Mesothelial cell of epicardium (in vitro differentiated cells): ENCODE results near the gene NTM. TPM values are rescaled to one million over a fixed set of nuclear protein-coding genes. Genes with fewer than 3 reads are reported as not detected.

Experiments used
- DNase-seq, 2 experiments: peaks; one replicate each; pipeline ENCODE4 v3.0.0; 2021; ENCODE audit warnings: low spot score in 2 of 2; ENCODE audit not compliant: unreplicated experiment in 2 of 2
- H3K27ac Mint-ChIP-seq: 2 replicates; pipeline ENCODE4 v1.8.0; 2021; ENCODE audit warnings: mixed read lengths
- H3K27me3 Mint-ChIP-seq: 2 replicates; pipeline ENCODE4 v1.8.0; 2021; ENCODE audit warnings: low read depth, mixed read lengths
- H3K36me3 Mint-ChIP-seq: 2 replicates; pipeline ENCODE4 v1.8.0; 2021; ENCODE audit warnings: mixed read lengths
- H3K4me1 Mint-ChIP-seq: 2 replicates; pipeline ENCODE4 v1.8.0; 2021; ENCODE audit warnings: mixed read lengths
- H3K4me3 Mint-ChIP-seq: 2 replicates; pipeline ENCODE4 v1.8.0; 2021; ENCODE audit warnings: mild to moderate bottlenecking, moderate library complexity, mixed read lengths
- H3K9me3 Mint-ChIP-seq: 2 replicates; pipeline ENCODE4 v1.8.0; 2021; ENCODE audit warnings: mixed read lengths
- CTCF ChIP-seq: fragments of 200-600 bp; sonication (generic); IDR thresholded peaks from one replicate; pipeline ENCODE4 v1.5.0; 2021; ENCODE audit warnings: antibody characterized with exemption; ENCODE audit not compliant: unreplicated experiment
- total RNA-seq: library from RNA; stranded (reverse); gene quantifications from 3 replicates; pipeline ENCODE4 v1.2.1, GENCODE V29; 2021

Gene NTM
- total RNA-seq, 1 donor from 2014 or later = 3.9 TPM

GRCh38 chr11:131365329-131365930, 5.0 kb upstream of the NTM start:
- no peaks in the 10 kb centered on the region for H3K9me3 Mint-ChIP-seq
- no peak overlapping the region for H3K27ac Mint-ChIP-seq
- H3K4me1 Mint-ChIP-seq = peaks cover 4% of the 10 kb centered on the region
- DNase-seq = no peak
- H3K36me3 Mint-ChIP-seq = no peaks in the 10 kb centered on the region
- H3K27me3 Mint-ChIP-seq = peaks cover 29% of the 10 kb centered on the region
- no peak overlapping the region for H3K4me3 Mint-ChIP-seq
- TF ChIP-seq CTCF = no peak

- no peak overlapping the region for H3K4me3 Mint-ChIP-seq
- no peaks in the 10 kb centered on the region for H3K9me3 Mint-ChIP-seq
- no peaks in the 10 kb centered on the region for H3K36me3 Mint-ChIP-seq
- peaks cover 2% of the 10 kb centered on the region for H3K4me1 Mint-ChIP-seq
- peaks cover 9% of the 10 kb centered on the region for H3K27me3 Mint-ChIP-seq
- DNase-seq = no peak
- no peak overlapping the region for H3K27ac Mint-ChIP-seq
- no peak for TF ChIP-seq CTCF
Measured at GRCh38 chr11:131370901-131371790, 731 bp downstream of the NTM start.

- peaks cover 6% of the 10 kb centered on the region for H3K27me3 Mint-ChIP-seq
- no peak overlapping the region for H3K4me3 Mint-ChIP-seq
- H3K9me3 Mint-ChIP-seq = no peaks in the 10 kb centered on the region
- no peak overlapping the region for H3K27ac Mint-ChIP-seq
- H3K4me1 Mint-ChIP-seq = peaks cover 2% of the 10 kb centered on the region
- TF ChIP-seq CTCF = no peak
- DNase-seq = no peak
- no peaks in the 10 kb centered on the region for H3K36me3 Mint-ChIP-seq
Measured at GRCh38 chr11:131371791-131372104, 1.3 kb downstream of the NTM start.

GRCh38 chr11:131372234-131372962, 2.0 kb downstream of the NTM start:
- H3K4me3 Mint-ChIP-seq = no peak overlapping the region
- TF ChIP-seq CTCF = no peak

GRCh38 chr11:131373095-131373725, 2.8 kb downstream of the NTM start:
- H3K9me3 Mint-ChIP-seq = no peaks in the 10 kb centered on the region
- H3K27ac Mint-ChIP-seq = no peak overlapping the region
- H3K27me3 Mint-ChIP-seq = peaks cover 8% of the 10 kb centered on the region
- no peak for TF ChIP-seq CTCF
- DNase-seq = no peak
- no peaks in the 10 kb centered on the region for H3K36me3 Mint-ChIP-seq
- H3K4me3 Mint-ChIP-seq = no peak overlapping the region
- peaks cover 2% of the 10 kb centered on the region for H3K4me1 Mint-ChIP-seq

More at GRCh38 chr11:131372234-131372962, 2.0 kb downstream of the NTM start:
- H3K36me3 Mint-ChIP-seq = no peaks in the 10 kb centered on the region
- no peaks in the 10 kb centered on the region for H3K9me3 Mint-ChIP-seq
- no peak for DNase-seq
- H3K27me3 Mint-ChIP-seq = peaks cover 3% of the 10 kb centered on the region
- peaks cover 2% of the 10 kb centered on the region for H3K4me1 Mint-ChIP-seq
- no peak overlapping the region for H3K27ac Mint-ChIP-seq
